ENCODE measurements around the gene FAM241A.

The FAM241A gene

DNA sequence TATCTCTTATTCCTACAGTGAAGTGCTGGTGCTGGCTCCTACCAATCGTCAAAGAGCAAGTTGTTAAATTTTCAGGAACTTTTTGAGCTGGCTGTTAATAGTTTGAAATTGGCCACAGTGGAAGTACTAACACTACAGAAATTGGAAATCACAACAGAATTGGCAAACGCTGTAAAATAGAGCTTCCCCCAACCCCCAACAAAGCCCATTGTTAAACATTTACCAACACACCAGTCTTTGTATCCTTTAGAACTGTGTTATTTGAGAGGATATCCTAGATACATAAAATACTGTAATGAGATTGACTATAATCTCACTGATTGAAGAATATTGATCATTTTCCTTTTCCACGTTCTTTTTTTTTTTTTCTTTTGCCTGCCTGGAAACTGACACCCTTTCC is 37.4 kb downstream of the FAM241A start:
- Histone ChIP-seq H3K9ac (ENCODE audit: low read length) (no peak overlapping the region), H3K27me3 (ENCODE audit: control insufficient read depth, insufficient read depth, low read length) (no peaks in the 10 kb centered on the region), H3K36me3 (ENCODE audit: control insufficient read depth, insufficient read depth, low read length) (no peaks in the 10 kb centered on the region), H3K4me3 (ENCODE audit: low read length) (no peak overlapping the region), H3K4me1 (ENCODE audit: control insufficient read depth, insufficient read depth, low read length) (peaks cover 15% of the 10 kb centered on the region), H3K9me3 (ENCODE audit: control insufficient read depth, low read length) (no peaks in the 10 kb centered on the region)

DNA sequence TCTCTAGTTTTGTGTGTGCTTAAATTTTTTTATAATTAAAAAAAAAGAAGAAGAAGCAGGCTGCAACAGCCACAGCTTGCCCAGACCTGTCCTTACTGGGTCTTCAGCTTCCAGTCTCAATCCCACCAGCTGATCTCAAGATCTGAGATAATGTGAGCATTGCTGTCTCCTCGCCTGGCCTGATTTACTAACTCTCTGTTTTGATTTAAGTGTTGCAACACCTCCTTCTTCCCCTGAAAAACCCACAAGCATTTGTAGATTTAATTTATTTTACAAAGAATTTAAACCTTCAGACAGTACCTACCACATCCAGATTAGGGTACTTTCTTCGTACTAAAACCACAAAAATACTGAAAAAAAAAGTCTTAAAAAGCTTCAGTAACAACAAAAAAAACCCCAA is 38.0 kb downstream of the FAM241A start:
- no peak overlapping the region for H3K9ac ChIP-seq (ENCODE audit: low read length)
- no peaks in the 10 kb centered on the region for H3K9me3 ChIP-seq (ENCODE audit: control insufficient read depth, low read length)
- no peaks in the 10 kb centered on the region for H3K36me3 ChIP-seq (ENCODE audit: control insufficient read depth, insufficient read depth, low read length)
- no peak overlapping the region for H3K4me3 ChIP-seq (ENCODE audit: low read length)
- H3K4me1 ChIP-seq (ENCODE audit: control insufficient read depth, insufficient read depth, low read length), result peaks cover 15% of the 10 kb centered on the region
- no peaks in the 10 kb centered on the region for H3K27me3 ChIP-seq (ENCODE audit: control insufficient read depth, insufficient read depth, low read length)

DNA sequence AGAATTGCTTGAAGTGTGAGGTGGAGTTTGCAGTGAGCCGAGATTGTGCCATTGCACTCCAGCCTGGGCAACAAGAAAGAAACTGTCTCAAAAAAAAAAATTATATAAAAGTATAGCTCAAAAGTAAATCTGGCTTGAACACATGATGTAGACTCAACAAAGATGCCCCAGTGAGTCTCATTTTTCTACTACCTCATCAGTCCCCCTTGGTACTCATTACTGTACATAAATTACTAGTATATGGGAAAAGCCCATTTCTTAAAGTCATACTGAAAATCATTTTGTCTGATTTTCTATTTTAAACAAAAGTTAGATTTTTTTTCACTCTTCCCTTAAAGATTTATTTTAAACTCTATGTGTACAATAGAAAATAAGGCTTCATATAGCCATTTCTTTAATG is 39.2 kb downstream of the FAM241A start:
- Histone ChIP-seq H3K36me3 (ENCODE audit: control insufficient read depth, insufficient read depth, low read length) (no peaks in the 10 kb centered on the region), H3K4me1 (ENCODE audit: control insufficient read depth, insufficient read depth, low read length) (peaks cover 15% of the 10 kb centered on the region), H3K27me3 (ENCODE audit: control insufficient read depth, insufficient read depth, low read length) (no peaks in the 10 kb centered on the region), H3K4me3 (ENCODE audit: low read length) (no peak overlapping the region), H3K9ac (ENCODE audit: low read length) (no peak overlapping the region), H3K9me3 (ENCODE audit: control insufficient read depth, low read length) (no peaks in the 10 kb centered on the region)

GRCh38 chr4:112185334-112185733 is 40.1 kb downstream of the FAM241A start:
- H3K4me3 ChIP-seq (ENCODE audit: low read length), result no peak overlapping the region
- H3K27me3 ChIP-seq (ENCODE audit: control insufficient read depth, insufficient read depth, low read length), result no peaks in the 10 kb centered on the region
- no peaks in the 10 kb centered on the region for H3K9me3 ChIP-seq (ENCODE audit: control insufficient read depth, low read length)
- H3K4me1 ChIP-seq (ENCODE audit: control insufficient read depth, insufficient read depth, low read length), result peaks cover 15% of the 10 kb centered on the region
- H3K36me3 ChIP-seq (ENCODE audit: control insufficient read depth, insufficient read depth, low read length), result no peaks in the 10 kb centered on the region
- H3K9ac ChIP-seq (ENCODE audit: low read length), result no peak overlapping the region

- no peak overlapping the region for H3K9ac ChIP-seq (ENCODE audit: low read length)
- no peak overlapping the region for H3K4me3 ChIP-seq (ENCODE audit: low read length)
- no peaks in the 10 kb centered on the region for H3K27me3 ChIP-seq (ENCODE audit: control insufficient read depth, insufficient read depth, low read length)
- no peaks in the 10 kb centered on the region for H3K36me3 ChIP-seq (ENCODE audit: control insufficient read depth, insufficient read depth, low read length)
- H3K9me3 ChIP-seq (ENCODE audit: control insufficient read depth, low read length), result no peaks in the 10 kb centered on the region
- H3K4me1 ChIP-seq (ENCODE audit: control insufficient read depth, insufficient read depth, low read length), result peaks cover 11% of the 10 kb centered on the region
Observed at GRCh38 chr4:112185740-112186670, 40.8 kb downstream of the FAM241A start.

- Histone ChIP-seq H3K36me3 (ENCODE audit: control insufficient read depth, insufficient read depth, low read length) (no peaks in the 10 kb centered on the region), H3K9me3 (ENCODE audit: control insufficient read depth, low read length) (no peaks in the 10 kb centered on the region), H3K4me1 (ENCODE audit: control insufficient read depth, insufficient read depth, low read length) (no peaks in the 10 kb centered on the region), H3K27me3 (ENCODE audit: control insufficient read depth, insufficient read depth, low read length) (no peaks in the 10 kb centered on the region), H3K4me3 (ENCODE audit: low read length) (no peak overlapping the region), H3K9ac (ENCODE audit: low read length) (no peak overlapping the region)
Observed at GRCh38 chr4:112189754-112190153, 44.5 kb downstream of the FAM241A start.

GRCh38 chr4:112190684-112191083 is 45.4 kb downstream of the FAM241A start:
- no peak overlapping the region for H3K9ac ChIP-seq (ENCODE audit: low read length)
- no peak overlapping the region for H3K4me3 ChIP-seq (ENCODE audit: low read length)
- no peaks in the 10 kb centered on the region for H3K9me3 ChIP-seq (ENCODE audit: control insufficient read depth, low read length)

GRCh38 chr4:112196461-112196860 is 51.2 kb downstream of the FAM241A start:
- no peaks in the 10 kb centered on the region for H3K9me3 ChIP-seq (ENCODE audit: control insufficient read depth, low read length)

More at GRCh38 chr4:112190684-112191083, 45.4 kb downstream of the FAM241A start:
- Histone ChIP-seq H3K4me1 (ENCODE audit: control insufficient read depth, insufficient read depth, low read length) (no peaks in the 10 kb centered on the region), H3K36me3 (ENCODE audit: control insufficient read depth, insufficient read depth, low read length) (no peaks in the 10 kb centered on the region), H3K27me3 (ENCODE audit: control insufficient read depth, insufficient read depth, low read length) (no peaks in the 10 kb centered on the region)

GRCh38 chr4:112199041-112199440 is 53.8 kb downstream of the FAM241A start:
- Histone ChIP-seq H3K9me3 (ENCODE audit: control insufficient read depth, low read length) (no peaks in the 10 kb centered on the region), H3K27me3 (ENCODE audit: control insufficient read depth, insufficient read depth, low read length) (no peaks in the 10 kb centered on the region), H3K9ac (ENCODE audit: low read length) (no peak overlapping the region), H3K4me3 (ENCODE audit: low read length) (no peak overlapping the region), H3K36me3 (ENCODE audit: control insufficient read depth, insufficient read depth, low read length) (no peaks in the 10 kb centered on the region), H3K4me1 (ENCODE audit: control insufficient read depth, insufficient read depth, low read length) (peaks cover 7% of the 10 kb centered on the region)

More at GRCh38 chr4:112196461-112196860, 51.2 kb downstream of the FAM241A start:
- Histone ChIP-seq H3K36me3 (ENCODE audit: control insufficient read depth, insufficient read depth, low read length) (no peaks in the 10 kb centered on the region), H3K4me3 (ENCODE audit: low read length) (no peak overlapping the region), H3K9ac (ENCODE audit: low read length) (no peak overlapping the region), H3K27me3 (ENCODE audit: control insufficient read depth, insufficient read depth, low read length) (no peaks in the 10 kb centered on the region), H3K4me1 (ENCODE audit: control insufficient read depth, insufficient read depth, low read length) (peaks cover 7% of the 10 kb centered on the region)

DNA sequence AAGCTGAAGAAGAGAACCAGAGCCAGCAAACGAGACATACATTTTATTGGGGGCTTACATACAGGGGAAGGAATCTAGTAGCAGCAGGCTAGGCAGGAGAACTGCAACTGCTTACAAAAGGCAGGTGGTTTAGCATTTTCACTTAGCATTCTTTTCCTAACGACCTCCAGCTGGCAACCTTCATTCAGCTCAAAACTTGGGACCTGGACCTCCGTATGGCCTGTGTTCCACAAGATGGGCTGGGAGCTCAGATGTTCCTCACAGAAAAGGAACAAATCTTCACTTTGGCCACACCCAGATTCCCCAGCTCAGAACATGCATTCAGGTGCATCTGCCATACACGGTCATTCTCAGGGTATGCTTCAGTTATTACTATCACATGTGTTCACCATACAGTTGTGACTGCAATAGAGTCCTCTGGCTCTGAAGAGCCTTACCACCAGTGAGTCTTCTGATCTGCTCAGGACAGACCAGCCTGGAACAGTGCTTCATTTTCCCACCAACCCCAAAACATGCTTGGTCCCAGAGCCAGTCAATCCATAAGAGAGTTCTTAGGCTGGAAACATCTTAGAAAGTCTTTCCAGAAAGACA is 56.8 kb downstream of the FAM241A start:
- H3K9me3 ChIP-seq (ENCODE audit: control insufficient read depth, low read length), result no peaks in the 10 kb centered on the region
- peaks cover 7% of the 10 kb centered on the region for H3K4me1 ChIP-seq (ENCODE audit: control insufficient read depth, insufficient read depth, low read length)
- no peak overlapping the region for H3K4me3 ChIP-seq (ENCODE audit: low read length)
- no peak overlapping the region for H3K9ac ChIP-seq (ENCODE audit: low read length)
- no peaks in the 10 kb centered on the region for H3K36me3 ChIP-seq (ENCODE audit: control insufficient read depth, insufficient read depth, low read length)
- H3K27me3 ChIP-seq (ENCODE audit: control insufficient read depth, insufficient read depth, low read length), result no peaks in the 10 kb centered on the region

- no peak overlapping the region for H3K9ac ChIP-seq (ENCODE audit: low read length)
- no peaks in the 10 kb centered on the region for H3K27me3 ChIP-seq (ENCODE audit: control insufficient read depth, insufficient read depth, low read length)
- no peaks in the 10 kb centered on the region for H3K9me3 ChIP-seq (ENCODE audit: control insufficient read depth, low read length)
- no peak overlapping the region for H3K4me3 ChIP-seq (ENCODE audit: low read length)
- H3K4me1 ChIP-seq (ENCODE audit: control insufficient read depth, insufficient read depth, low read length), result peaks cover 7% of the 10 kb centered on the region
- no peaks in the 10 kb centered on the region for H3K36me3 ChIP-seq (ENCODE audit: control insufficient read depth, insufficient read depth, low read length)
Observed at GRCh38 chr4:112203593-112203992, 58.3 kb downstream of the FAM241A start.

DNA sequence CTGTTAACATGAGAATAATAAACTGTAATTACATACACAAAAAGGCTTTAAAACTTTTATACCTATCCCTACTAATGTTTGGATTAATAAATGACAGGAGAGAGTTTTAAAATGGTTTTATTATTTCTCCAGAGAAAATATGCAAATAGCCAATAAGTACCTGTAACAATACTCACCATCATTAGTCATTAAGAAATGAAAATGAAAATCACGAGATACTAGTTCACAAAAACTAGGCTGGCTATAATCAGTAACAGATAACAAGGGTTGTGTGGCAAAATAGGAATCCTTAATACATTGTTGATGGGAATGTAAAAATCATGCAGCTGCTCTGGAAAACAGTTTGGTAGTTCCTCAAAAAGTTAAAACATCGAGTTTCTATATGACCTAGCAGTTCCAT is 61.2 kb downstream of the FAM241A start:
- Histone ChIP-seq H3K4me3 (ENCODE audit: low read length) (no peak overlapping the region), H3K36me3 (ENCODE audit: control insufficient read depth, insufficient read depth, low read length) (no peaks in the 10 kb centered on the region), H3K9ac (ENCODE audit: low read length) (no peak overlapping the region), H3K4me1 (ENCODE audit: control insufficient read depth, insufficient read depth, low read length) (no peaks in the 10 kb centered on the region), H3K9me3 (ENCODE audit: control insufficient read depth, low read length) (no peaks in the 10 kb centered on the region), H3K27me3 (ENCODE audit: control insufficient read depth, insufficient read depth, low read length) (no peaks in the 10 kb centered on the region)
